IPS DF 6.9 (cell line): ENCODE measurements around the gene XYLT1.

ENCODE experiments used
- DNase-seq: peaks from one replicate; pipeline ENCODE4 v3.0.0-alpha.2; 2013; ENCODE audit warnings: low read depth, low spot score
- H3K27ac ChIP-seq: one replicate; pipeline ENCODE4 v1.5.1; 2013; ENCODE audit warnings: low read length, control low read depth
- H3K27me3 ChIP-seq: 2 replicates; pipeline ENCODE4 v1.6.1; 2013; ENCODE audit warnings: mild to moderate bottlenecking, low read length; ENCODE audit not compliant: control insufficient read depth, insufficient read depth
- H3K36me3 ChIP-seq: 2 replicates; pipeline ENCODE4 v1.6.1; 2013; ENCODE audit warnings: low read length; ENCODE audit not compliant: control insufficient read depth, insufficient read depth
- H3K4me1 ChIP-seq: 2 replicates; pipeline ENCODE4 v1.6.1; 2013; ENCODE audit warnings: low read length; ENCODE audit not compliant: control insufficient read depth, insufficient read depth
- H3K4me3 ChIP-seq: 2 replicates; pipeline ENCODE4 v1.5.1; 2013; ENCODE audit warnings: mild to moderate bottlenecking, low read length
- H3K9me3 ChIP-seq: 2 replicates; pipeline ENCODE4 v1.6.1; 2013; ENCODE audit warnings: low read length, inconsistent platforms; ENCODE audit not compliant: control insufficient read depth, insufficient read depth
- WGBS: extraction: QIAGEN DNeasy Blood & Tissue Kit; methylation state at CpG from one replicate; pipeline ENCODE4 v1.1.7; 2013; ENCODE audit warnings: mixed read lengths, missing lambda C conversion rate; ENCODE audit not compliant: insufficient read length, insufficient coverage; 5-methylcytosine and 5-hydroxymethylcytosine counted together

Gene XYLT1

DNA sequence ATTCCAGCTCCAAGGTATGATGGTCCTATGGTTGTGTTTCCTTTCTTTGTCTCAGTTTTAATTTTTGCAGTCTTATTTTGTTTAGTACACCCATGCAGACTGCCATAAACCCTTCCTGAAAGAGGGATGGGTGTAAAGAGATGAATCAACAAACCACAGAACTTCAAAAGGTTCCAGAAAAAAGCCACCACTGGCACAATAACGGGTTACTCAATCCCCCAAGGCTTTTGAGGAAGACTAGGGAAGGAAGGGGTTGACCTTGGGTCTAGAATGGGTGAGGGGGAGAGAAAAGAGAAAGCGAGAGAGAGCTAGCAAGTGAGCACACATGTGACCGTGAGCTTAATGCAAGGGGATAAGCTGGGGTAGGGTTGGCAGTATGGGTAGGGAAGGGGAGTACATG lies 168.1 kb downstream of the XYLT1 start:
- Histone ChIP-seq H3K27ac (no peak overlapping the region), H3K36me3 (no peaks in the 10 kb centered on the region), H3K4me3 (no peak overlapping the region), H3K9me3 (no peaks in the 10 kb centered on the region), H3K4me1 (peaks cover 1% of the 10 kb centered on the region; the same call in 1 of the 2 replicates), H3K27me3 (no peaks in the 10 kb centered on the region)
- no CpG with 5 or more reads among the region's 3 CpGs for WGBS
- no peak for DNase-seq

DNA sequence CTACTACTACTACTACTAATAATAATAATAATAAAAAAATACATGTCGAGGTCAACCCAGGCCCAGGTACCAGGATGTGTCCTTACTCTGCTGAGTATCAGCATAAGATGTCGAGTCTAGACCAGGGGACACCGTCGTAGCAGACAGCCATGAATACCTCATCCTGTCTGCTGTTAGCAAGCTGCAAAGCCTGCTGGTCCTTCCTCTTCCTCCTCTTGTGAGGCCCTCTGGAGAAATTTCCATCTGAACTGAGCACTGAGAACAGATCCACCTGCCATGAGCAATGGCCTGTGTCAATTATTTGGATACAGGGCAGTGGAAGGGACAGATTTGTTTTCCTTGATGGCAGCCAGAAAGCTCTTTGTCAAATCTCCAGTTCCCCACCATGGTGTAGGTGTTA lies 168.5 kb downstream of the XYLT1 start:
- Histone ChIP-seq H3K4me3 (no peak overlapping the region), H3K4me1 (peaks cover 1% of the 10 kb centered on the region; the same call in 1 of the 2 replicates), H3K27me3 (no peaks in the 10 kb centered on the region), H3K27ac (no peak overlapping the region), H3K9me3 (no peaks in the 10 kb centered on the region), H3K36me3 (no peaks in the 10 kb centered on the region)
- WGBS = no CpG with 5 or more reads among the region's 4 CpGs
- DNase-seq = no peak

DNA sequence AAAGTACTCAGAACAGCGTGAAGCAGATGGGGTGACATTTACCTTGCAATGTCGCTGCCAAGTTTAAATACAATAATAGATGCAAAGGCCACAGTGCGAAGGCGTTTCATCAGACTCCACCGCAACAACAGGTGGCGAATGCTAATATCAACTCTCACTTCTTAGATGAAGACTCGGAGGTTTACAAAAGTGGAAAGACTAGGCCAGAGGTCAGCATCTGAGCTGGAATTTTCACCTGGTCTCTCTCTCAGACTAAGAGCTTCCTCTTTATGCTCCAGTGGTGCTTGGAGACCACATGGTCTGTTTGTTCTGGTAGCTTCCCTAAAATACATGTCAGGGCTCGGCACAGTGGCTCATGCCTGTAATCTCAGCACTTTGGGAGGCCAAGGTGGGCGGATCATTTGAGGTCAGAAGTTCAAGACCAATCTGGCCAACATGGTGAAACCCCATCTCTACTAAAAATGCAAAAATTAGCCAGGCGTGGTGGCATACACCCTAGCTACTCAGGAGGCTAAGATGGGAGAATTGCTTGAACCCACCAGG lies 169.1 kb downstream of the XYLT1 start:
- H3K27me3 ChIP-seq = no peaks in the 10 kb centered on the region
- no peaks in the 10 kb centered on the region for H3K36me3 ChIP-seq
- no peak for DNase-seq
- no peak overlapping the region for H3K27ac ChIP-seq
- no peaks in the 10 kb centered on the region for H3K9me3 ChIP-seq
- no peak overlapping the region for H3K4me3 ChIP-seq
- peaks cover 1% of the 10 kb centered on the region; the same call in 1 of the 2 replicates for H3K4me1 ChIP-seq
- WGBS = no CpG with 5 or more reads among the region's 10 CpGs

DNA sequence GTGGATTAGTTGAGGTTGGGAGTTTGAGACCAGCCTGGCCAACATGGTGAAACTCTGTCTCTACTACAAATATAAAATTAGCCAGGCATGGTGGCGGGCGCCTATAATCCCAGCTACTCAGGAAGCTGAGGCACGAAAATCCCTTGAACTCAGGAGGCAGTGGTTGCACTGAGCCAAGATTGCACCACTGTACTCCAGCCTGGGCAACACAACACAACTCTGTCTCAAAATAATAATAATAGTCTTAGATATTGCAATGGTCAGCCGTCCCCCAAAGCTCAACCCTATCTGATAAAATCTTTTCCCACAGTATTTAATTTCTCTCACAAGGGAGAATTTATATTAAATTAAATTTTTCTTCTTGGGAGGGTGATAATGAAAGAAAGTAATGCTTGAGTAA lies 169.6 kb downstream of the XYLT1 start:
- H3K4me1 ChIP-seq = peaks cover 1% of the 10 kb centered on the region; the same call in 1 of the 2 replicates
- WGBS = no CpG with 5 or more reads among the region's 4 CpGs
- no peak overlapping the region for H3K4me3 ChIP-seq
- no peaks in the 10 kb centered on the region for H3K36me3 ChIP-seq
- H3K9me3 ChIP-seq = no peaks in the 10 kb centered on the region
- DNase-seq = no peak
- H3K27ac ChIP-seq = no peak overlapping the region
- H3K27me3 ChIP-seq = no peaks in the 10 kb centered on the region

DNA sequence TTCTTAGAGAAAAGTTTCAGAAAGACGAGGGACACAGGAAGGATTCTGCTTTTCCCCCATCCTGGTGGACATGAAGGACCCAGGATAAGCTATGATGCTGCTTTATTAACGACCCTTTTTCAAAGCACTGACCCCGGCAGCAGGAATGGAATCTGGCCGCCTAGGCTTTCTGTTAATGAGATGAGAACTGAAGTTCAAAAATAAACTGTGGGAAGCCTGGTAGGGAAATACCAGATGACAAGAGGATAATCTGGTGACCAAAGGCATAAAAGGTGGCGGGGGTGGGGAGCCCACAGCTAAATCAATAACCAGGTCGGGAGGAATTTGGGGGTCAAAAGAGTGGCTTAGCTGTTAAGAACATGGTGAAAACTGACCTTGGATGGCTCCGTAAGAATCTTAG lies 171.0 kb downstream of the XYLT1 start:
- Histone ChIP-seq H3K36me3 (no peaks in the 10 kb centered on the region), H3K27me3 (no peaks in the 10 kb centered on the region), H3K4me1 (peaks cover 1% of the 10 kb centered on the region; the same call in 1 of the 2 replicates), H3K9me3 (no peaks in the 10 kb centered on the region), H3K27ac (no peak overlapping the region), H3K4me3 (no peak overlapping the region)
- DNase-seq = no peak
- WGBS = no CpG with 5 or more reads among the region's 7 CpGs

DNA sequence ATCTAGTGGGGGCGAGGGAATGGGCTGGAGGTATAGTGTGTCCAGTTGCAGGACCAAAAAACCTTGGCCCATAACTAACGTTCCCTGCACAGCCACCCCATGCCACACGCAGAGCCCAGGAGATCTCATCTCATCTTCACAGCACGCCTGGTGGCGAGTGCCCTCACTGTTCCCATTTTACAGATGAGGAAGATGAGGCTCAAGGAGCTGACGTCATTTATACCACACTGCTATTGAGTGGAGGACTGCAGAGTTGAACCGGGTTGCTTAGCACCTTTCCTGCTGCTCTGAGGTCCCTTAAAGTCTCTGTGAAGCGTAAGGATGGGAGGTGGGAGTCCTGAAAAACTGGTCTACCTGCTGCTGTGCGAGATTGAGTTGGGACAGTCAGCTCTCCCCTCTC lies 172.5 kb downstream of the XYLT1 start:
- H3K4me3 ChIP-seq = no peak overlapping the region
- H3K27me3 ChIP-seq = no peaks in the 10 kb centered on the region
- H3K4me1 ChIP-seq = peaks cover 1% of the 10 kb centered on the region; the same call in 1 of the 2 replicates
- no peak for DNase-seq
- no peaks in the 10 kb centered on the region for H3K36me3 ChIP-seq
- H3K27ac ChIP-seq = no peak overlapping the region
- WGBS = no CpG with 5 or more reads among the region's 9 CpGs
- H3K9me3 ChIP-seq = no peaks in the 10 kb centered on the region

DNA sequence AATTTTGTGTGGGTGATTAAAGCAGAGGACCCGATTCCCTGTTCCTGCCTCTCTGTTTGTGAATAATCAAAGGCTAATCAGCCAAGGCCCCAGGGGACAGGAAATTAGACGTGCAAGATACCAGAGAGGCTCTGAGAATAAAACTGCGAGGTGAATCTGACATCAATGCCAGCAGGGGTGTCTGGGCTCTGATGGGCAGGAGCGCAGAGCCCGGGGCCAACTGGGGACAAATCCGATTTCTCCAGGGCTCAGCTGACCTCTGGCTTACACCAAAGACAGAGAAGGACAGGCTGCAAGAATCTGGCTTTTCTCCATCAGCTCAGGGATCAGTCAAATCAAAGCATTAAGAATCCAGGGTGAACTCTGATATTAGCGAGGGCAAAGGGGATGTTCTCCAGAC lies 174.3 kb downstream of the XYLT1 start:
- Histone ChIP-seq H3K4me3 (no peak overlapping the region), H3K27ac (no peak overlapping the region), H3K27me3 (no peaks in the 10 kb centered on the region), H3K36me3 (no peaks in the 10 kb centered on the region), H3K4me1 (0 out of 2 replicates have a peak, but pooled peaks cover 2% of the 10 kb centered on the region), H3K9me3 (no peaks in the 10 kb centered on the region)
- WGBS = no CpG with 5 or more reads among the region's 7 CpGs
- DNase-seq = no peak

DNA sequence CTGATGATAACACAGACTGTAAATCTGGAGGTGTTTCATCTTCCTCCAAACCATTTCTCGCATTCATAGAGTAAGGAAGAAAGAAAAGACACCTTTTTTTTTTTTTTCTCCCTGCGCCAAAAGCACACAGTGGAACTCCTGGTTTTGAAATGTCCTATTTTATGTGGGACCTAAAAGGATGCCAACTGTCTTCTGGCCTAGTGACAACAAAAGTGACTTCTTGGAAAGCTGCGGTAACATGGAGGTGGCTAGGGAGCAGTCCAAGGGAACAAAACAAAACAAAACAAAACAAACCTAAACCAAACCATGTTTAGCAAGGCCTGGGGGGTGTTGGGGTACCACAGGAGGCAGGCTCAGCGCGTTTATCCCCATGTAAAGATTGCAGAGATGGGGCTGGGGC lies 174.8 kb downstream of the XYLT1 start:
- Histone ChIP-seq H3K27me3 (no peaks in the 10 kb centered on the region), H3K4me3 (no peak overlapping the region), H3K4me1 (0 out of 2 replicates have a peak, but pooled peaks cover 2% of the 10 kb centered on the region), H3K9me3 (no peaks in the 10 kb centered on the region), H3K27ac (no peak overlapping the region), H3K36me3 (no peaks in the 10 kb centered on the region)
- WGBS = no CpG with 5 or more reads among the region's 5 CpGs
- DNase-seq = no peak

DNA sequence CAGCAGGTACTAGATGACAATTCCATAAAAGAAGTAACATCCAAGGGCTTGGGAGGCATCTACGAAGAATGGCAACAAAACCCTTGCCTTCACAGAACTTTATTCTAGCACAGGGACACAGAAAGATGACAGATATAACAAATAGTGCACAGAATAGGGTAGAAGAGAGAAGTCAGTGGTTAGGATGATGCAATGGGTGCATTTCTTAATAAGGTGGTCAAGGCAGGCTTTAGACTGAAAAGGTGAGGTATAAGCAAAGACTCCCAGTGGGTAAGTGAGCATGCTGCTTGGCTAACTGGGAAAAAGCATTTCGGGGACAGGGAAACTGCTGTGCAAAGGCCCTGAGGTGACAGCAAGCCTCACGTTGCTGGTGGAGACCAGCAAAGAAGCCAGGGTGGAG lies 175.9 kb downstream of the XYLT1 start:
- Histone ChIP-seq H3K27ac (no peak overlapping the region), H3K4me1 (0 out of 2 replicates have a peak, but pooled peaks cover 2% of the 10 kb centered on the region), H3K36me3 (no peaks in the 10 kb centered on the region), H3K4me3 (no peak overlapping the region), H3K27me3 (no peaks in the 10 kb centered on the region), H3K9me3 (no peaks in the 10 kb centered on the region)
- no peak for DNase-seq
- WGBS = no CpG with 5 or more reads among the region's 3 CpGs

DNA sequence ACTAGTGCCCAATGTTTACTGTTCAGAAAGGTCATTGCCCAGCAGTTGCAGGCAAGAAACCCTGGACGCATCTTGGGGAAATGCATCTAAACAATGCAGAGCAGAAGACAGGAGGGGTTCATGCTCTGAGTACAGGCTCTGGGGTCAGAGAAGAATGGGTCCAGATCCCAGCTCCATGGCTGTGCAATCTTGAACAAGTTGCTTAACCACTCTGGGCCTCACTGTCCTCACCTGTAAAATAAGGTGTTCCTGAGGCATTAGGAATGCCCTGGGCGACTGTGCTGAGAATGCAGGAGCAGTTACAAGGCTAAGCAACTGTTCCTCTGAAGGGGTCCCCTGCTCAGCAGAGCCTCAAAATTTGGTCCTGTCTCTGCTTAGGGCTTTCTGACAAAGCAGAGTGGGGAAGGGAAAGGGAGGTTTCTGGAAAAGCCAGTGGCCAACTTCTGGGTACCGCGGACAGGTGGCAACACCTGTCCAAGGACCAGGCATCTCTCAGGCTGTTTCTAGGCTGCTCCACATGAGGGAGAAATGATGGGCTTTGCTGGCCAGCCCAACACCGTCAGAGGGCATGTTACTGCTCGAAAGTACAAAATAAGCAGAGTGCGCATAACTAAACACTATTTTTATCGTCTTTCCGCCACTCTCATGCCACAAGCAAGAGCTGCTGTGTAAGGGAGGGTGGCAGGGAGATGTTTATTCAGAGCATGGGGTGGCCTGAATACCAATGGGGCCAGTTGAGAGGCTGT lies 176.8 kb downstream of the XYLT1 start:
- H3K9me3 ChIP-seq = no peaks in the 10 kb centered on the region
- no CpG with 5 or more reads among the region's 9 CpGs for WGBS
- H3K27ac ChIP-seq = no peak overlapping the region
- H3K27me3 ChIP-seq = no peaks in the 10 kb centered on the region
- H3K4me1 ChIP-seq = 0 out of 2 replicates have a peak, but pooled peaks cover 2% of the 10 kb centered on the region
- no peaks in the 10 kb centered on the region for H3K36me3 ChIP-seq
- DNase-seq = no peak
- H3K4me3 ChIP-seq = no peak overlapping the region
